ENCODE results near the gene ZNRF3.

- TF ChIP-seq CTCF (conservative IDR thresholded peaks at IDR 0.05; ENCODE audit: low read depth in 2 of 2) (no peak), REST (IDR thresholded peaks at IDR 0.05; ENCODE audit: unreplicated experiment) (no peak)
These were observed 219.7 kb downstream of the ZNRF3 start for GRCh38 chr22:29103121-29103520.
